NCI-H524 treated with DMSO at 0.1 percent for 48 hours (cell line): ENCODE measurements around the gene ADAM33.

Source experiments
- DNase-seq: peaks from one replicate; lab custom pipeline; 2025; lab: John Stamatoyannopoulos, UW

The ADAM33 gene

GRCh38 chr20:3687655-3688054 is 5.8 kb upstream of the ADAM33 start:
- no peak for DNase-seq

- peak; percentile 8 for DNase-seq
Observed at GRCh38 chr20:3686867-3687321, 5.1 kb upstream of the ADAM33 start.

GRCh38 chr20:3686421-3686820 is 4.6 kb upstream of the ADAM33 start:
- DNase-seq = no peak

- DNase-seq = no peak
Observed at GRCh38 chr20:3685341-3685740, 3.5 kb upstream of the ADAM33 start.

GRCh38 chr20:3681352-3681930 is 369 bp downstream of the ADAM33 start:
- DNase-seq = no peak

- no peak for DNase-seq
Observed at GRCh38 chr20:3680701-3681351, 984 bp downstream of the ADAM33 start.

GRCh38 chr20:3679749-3680700 is 1.8 kb downstream of the ADAM33 start:
- no peak for DNase-seq

- no peak for DNase-seq
Observed at GRCh38 chr20:3678856-3679720, 2.7 kb downstream of the ADAM33 start.

GRCh38 chr20:3678198-3678597 is 3.6 kb downstream of the ADAM33 start:
- DNase-seq = no peak

- no peak for DNase-seq
Observed at GRCh38 chr20:3677733-3678132, 4.1 kb downstream of the ADAM33 start.

GRCh38 chr20:3674995-3675900 is 6.6 kb downstream of the ADAM33 start:
- no peak for DNase-seq

- no peak for DNase-seq
Observed at GRCh38 chr20:3674447-3674846, 7.4 kb downstream of the ADAM33 start.

GRCh38 chr20:3673221-3674070 is 8.4 kb downstream of the ADAM33 start:
- DNase-seq = no peak

GRCh38 chr20:3672547-3673171 is 9.2 kb downstream of the ADAM33 start:
- no peak for DNase-seq

GRCh38 chr20:3671986-3672546 is 9.7 kb downstream of the ADAM33 start:
- DNase-seq = no peak

- DNase-seq = no peak
Observed at GRCh38 chr20:3670945-3671344, 10.9 kb downstream of the ADAM33 start.

- DNase-seq = no peak
Observed at GRCh38 chr20:3670511-3670910, 11.3 kb downstream of the ADAM33 start.

GRCh38 chr20:3669710-3670367 is 12.0 kb downstream of the ADAM33 start:
- DNase-seq = no peak
